GM19099 (cell line): ENCODE measurements around the gene DTNA.

Experiments used
- POLR2A ChIP-seq: IDR thresholded peaks from 3 replicates; pipeline ENCODE4 v1.6.1; 2011; ENCODE audit warnings: low read depth; ENCODE audit not compliant: insufficient read length; ENCODE audit errors: extremely low read depth

The DTNA gene

DNA sequence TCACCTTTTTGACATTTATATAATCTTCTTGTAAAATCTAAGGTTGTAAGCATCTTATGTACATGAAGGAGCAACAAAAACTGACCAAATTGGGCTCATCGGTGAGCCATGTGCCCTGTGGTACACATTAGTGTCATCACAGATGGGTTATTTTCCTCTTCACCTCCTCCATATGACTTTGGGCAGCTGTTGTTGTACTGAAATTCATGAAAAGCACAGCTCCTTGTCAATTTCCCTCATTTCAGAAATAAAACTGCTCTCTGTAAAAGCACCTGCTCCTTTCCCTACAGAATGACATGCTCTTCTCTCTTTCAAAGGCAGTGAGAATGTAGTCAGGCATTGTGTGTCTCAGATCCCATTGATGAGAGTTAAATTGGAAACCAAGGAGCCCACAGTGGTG lies 42.0 kb downstream of the DTNA start:
- no peak for TF ChIP-seq POLR2A

DNA sequence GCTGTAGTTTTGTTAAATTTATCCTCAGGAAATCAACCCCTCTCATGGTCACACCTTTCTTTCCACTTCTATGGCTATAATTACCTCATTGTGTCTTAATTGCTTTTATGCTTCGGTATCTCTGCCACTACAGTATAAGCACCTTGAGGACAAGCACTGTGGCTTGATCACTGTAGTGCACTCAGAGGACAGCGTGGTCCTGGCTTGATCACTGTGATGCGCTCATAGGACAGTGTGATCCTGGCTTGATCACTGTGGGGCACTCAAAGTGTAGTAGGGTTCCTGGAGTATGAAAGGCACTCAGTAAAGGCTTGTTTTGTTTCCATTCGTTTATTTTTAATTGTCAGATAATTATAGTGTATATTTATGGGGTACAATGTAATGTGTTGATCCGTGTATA lies 44.2 kb downstream of the DTNA start:
- TF ChIP-seq POLR2A = no peak

GRCh38 chr18:34757666-34758065 lies 47.6 kb downstream of the DTNA start:
- no peak for TF ChIP-seq POLR2A

DNA sequence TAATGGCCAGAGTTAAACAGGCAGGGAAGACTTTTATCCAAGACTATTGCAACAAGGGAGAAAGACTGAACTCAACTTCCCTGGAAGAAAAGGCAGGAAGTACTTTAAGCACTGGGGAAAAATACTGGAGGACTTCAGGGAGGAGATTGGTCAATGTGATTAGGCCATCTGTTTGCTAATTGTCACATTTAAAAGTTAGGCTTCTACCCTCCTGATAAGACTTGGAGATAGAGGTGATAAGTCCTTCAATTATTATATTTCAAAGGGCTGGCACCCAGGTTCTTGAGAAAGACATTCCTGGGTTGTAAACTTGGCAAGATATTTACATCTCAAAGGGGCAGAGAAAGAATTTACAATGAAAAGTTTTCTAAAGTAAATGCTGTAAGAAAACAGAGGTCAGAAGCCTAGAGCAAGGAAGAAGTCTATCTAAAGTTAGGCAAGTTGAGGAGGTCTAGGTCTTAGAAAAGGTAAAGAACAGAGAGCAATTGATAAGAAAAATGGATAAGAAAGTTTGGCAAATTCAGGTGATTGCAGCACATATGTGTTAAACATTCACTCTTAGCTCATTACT lies 48.4 kb downstream of the DTNA start:
- TF ChIP-seq POLR2A = no peak

DNA sequence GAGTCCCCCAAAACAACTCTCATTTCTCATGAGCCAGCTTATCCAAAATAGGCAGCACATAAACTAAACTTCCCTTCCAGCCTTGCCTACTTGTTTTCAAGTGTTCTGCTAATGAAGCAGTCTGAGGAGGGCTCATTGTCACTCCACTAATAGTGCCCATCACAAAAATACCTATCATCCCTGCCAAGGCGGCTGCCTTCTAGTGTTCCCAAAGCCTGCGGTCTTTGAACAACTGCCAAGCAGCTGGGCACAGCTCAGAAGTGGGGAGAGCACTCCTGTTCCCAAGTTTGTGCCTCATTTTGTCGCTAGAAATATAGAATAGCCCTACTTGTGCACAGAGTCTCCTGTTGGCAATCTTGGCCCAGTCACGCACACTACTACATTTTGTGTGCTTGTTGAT lies 50.3 kb downstream of the DTNA start:
- TF ChIP-seq POLR2A = no peak

DNA sequence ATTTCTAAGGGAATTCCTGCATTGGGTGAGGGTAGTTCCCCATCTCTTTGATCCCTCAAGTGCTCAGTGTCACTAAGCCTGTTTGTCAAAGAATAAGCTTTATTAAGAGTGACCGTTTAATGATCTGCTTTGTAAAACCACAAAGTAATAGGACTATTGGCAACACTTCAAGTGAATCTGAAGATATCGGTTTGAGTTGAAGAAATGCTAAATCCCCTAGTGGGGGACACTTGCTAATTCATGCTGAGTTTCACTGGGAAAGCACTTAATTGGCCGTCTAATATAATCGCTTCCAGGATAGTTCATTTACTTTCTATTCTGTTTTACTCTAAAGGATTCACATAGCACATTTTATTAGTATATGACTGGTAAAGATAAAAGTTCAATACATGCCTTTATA lies 54.4 kb downstream of the DTNA start:
- no peak for TF ChIP-seq POLR2A

- no peak for TF ChIP-seq POLR2A
Observed at GRCh38 chr18:34767601-34768027, 57.5 kb downstream of the DTNA start.

GRCh38 chr18:34771958-34772357 lies 61.9 kb downstream of the DTNA start:
- TF ChIP-seq POLR2A = no peak

GRCh38 chr18:34772887-34773286 lies 62.8 kb downstream of the DTNA start:
- no peak for TF ChIP-seq POLR2A

GRCh38 chr18:34773378-34773777 lies 63.3 kb downstream of the DTNA start:
- no peak for TF ChIP-seq POLR2A

- TF ChIP-seq POLR2A = no peak
Observed at GRCh38 chr18:34773961-34774766, 64.1 kb downstream of the DTNA start.

GRCh38 chr18:34775461-34775860 lies 65.4 kb downstream of the DTNA start:
- no peak for TF ChIP-seq POLR2A

GRCh38 chr18:34779112-34779511 lies 69.0 kb downstream of the DTNA start:
- no peak for TF ChIP-seq POLR2A

DNA sequence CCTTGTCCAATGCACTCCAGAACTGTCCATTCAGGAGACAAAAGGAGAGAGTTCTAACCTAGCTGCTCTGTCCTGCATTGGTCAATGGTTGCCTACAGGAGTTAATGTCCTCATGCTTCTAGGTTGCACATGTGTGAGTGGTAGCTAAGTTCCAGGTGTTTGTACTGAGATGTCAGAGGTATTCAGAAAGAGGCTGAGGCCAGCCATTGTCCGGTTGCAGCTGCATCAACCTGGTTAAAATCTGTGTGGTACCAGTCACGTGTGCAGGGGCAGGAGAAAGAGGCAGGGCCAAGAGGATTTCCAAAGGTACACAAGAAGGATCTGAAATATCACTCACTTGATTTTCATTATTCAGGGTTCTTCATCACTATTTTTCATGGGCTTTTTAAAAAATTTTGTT lies 70.8 kb downstream of the DTNA start:
- TF ChIP-seq POLR2A = no peak

- TF ChIP-seq POLR2A = no peak
Observed at GRCh38 chr18:34783501-34783900, 73.4 kb downstream of the DTNA start.

GRCh38 chr18:34786162-34786741 lies 76.2 kb downstream of the DTNA start:
- no peak for TF ChIP-seq POLR2A

- no peak for TF ChIP-seq POLR2A
Observed at GRCh38 chr18:34787931-34788532, 77.9 kb downstream of the DTNA start.
